Thyroid gland (tissue), 4 donors: ENCODE data around the gene PXDN.

ENCODE experiments used
- CTCF ChIP-seq, 6 experiments: fragments of 200-600 bp in 3 of 6; fragments of 450-650 bp in 3 of 6; sonication (generic) in 3 of 6; IDR thresholded peaks; one replicate each; pipeline ENCODE4 v1.5.1; 2016 to 2019; ENCODE audit warnings: antibody characterized with exemption in 6 of 6, mild to moderate bottlenecking in 2 of 6, inconsistent platforms in 1 of 6, moderate library complexity in 1 of 6
- POLR2A ChIP-seq, 2 donors: fragments of 450-650 bp; IDR thresholded peaks; one replicate each; pipeline ENCODE4 v1.6.1; 2017; ENCODE audit warnings: antibody characterized with exemption in 2 of 2, mild to moderate bottlenecking in 2 of 2, moderate library complexity in 1 of 2

- no peak for TF ChIP-seq CTCF (IDR thresholded peaks at IDR 0.05)
- TF ChIP-seq POLR2A (IDR thresholded peaks at IDR 0.05) = no peak
Measured at GRCh38 chr2:1611886-1612285, 132.4 kb downstream of the PXDN start.
